Esophagus squamous epithelium (tissue), 4 donors: Measurements from ENCODE around the gene HOXA7.

ENCODE experiments used
- CTCF ChIP-seq, 6 experiments: fragments of 450-650 bp in 4 of 6; fragments of 200-600 bp in 2 of 6; sonication (generic) in 2 of 6; IDR thresholded peaks; one replicate each; pipeline ENCODE4 v1.5.1; 2016 to 2019; ENCODE audit warnings: antibody characterized with exemption in 6 of 6, mild to moderate bottlenecking in 4 of 6, moderate library complexity in 4 of 6
- POLR2A ChIP-seq, 4 donors: fragments of 450-650 bp; IDR thresholded peaks; one replicate each; pipeline ENCODE4 v1.6.1; 2017; ENCODE audit warnings: antibody characterized with exemption in 4 of 4, mild to moderate bottlenecking in 4 of 4, moderate library complexity in 3 of 4

GRCh38 chr7:27125986-27126394 lies 30.5 kb downstream of the HOXA7 start:
- no peak for TF ChIP-seq CTCF (IDR thresholded peaks at IDR 0.05)
- TF ChIP-seq POLR2A (IDR thresholded peaks at IDR 0.05), result no peak
